A673 (cell line): ENCODE data around the gene LEF1. TPM values are rescaled to one million over a fixed set of nuclear protein-coding genes. Genes with fewer than 3 reads are reported as not detected.

ENCODE experiments used
- BruUV-seq: library from RNA; stranded (reverse); fragments of 400-500 nt; replicated peaks from 2 replicates; lab custom pipeline; 2021; lab: Mats Ljungman, UMichigan
- CTCF ChIA-PET: fragments of 300-600 bp; sonication (Branson Sonifier 250); formaldehyde crosslinking; loops from one replicate; lab custom pipeline; 2022; ENCODE audit warnings: antibody characterized with exemption; lab: Charles Lee
- POLR2A ChIA-PET: fragments of 300-600 bp; sonication (Branson Sonifier 250); formaldehyde crosslinking; loops from one replicate; lab custom pipeline; 2022; ENCODE audit warnings: antibody characterized with exemption; ENCODE audit not compliant: low non-redundant PET; lab: Charles Lee
- DNase-seq: peaks from one replicate; pipeline ENCODE4 v3.0.0-alpha.2; 2015; ENCODE audit warnings: low spot score
- H3K27ac ChIP-seq: fragments of 200-600 bp; sonication (generic); 2 replicates; pipeline ENCODE4 v1.5.1; 2016; ENCODE audit warnings: mixed run types, low read depth, mild to moderate bottlenecking, mixed read lengths, antibody characterized with exemption, low read length; ENCODE audit not compliant: poor library complexity, severe bottlenecking
- H3K27me3 ChIP-seq: fragments of 200-600 bp; sonication (generic); replicated peaks from 2 replicates; pipeline ENCODE4 v1.6.1; 2017; ENCODE audit warnings: mixed run types, low read depth, mild to moderate bottlenecking, mixed read lengths, antibody characterized with exemption, low read length; ENCODE audit not compliant: insufficient read depth, poor library complexity
- H3K36me3 ChIP-seq: fragments of 200-600 bp; sonication (generic); 2 replicates; pipeline ENCODE4 v1.6.1; 2016; ENCODE audit warnings: mixed run types, mild to moderate bottlenecking, mixed read lengths, antibody characterized with exemption, low read length; ENCODE audit not compliant: insufficient read depth, poor library complexity, severe bottlenecking
- H3K4me1 ChIP-seq: fragments of 200-600 bp; sonication (generic); 2 replicates; pipeline ENCODE4 v1.6.1; 2017; ENCODE audit warnings: mixed run types, mild to moderate bottlenecking, mixed read lengths, antibody characterized with exemption, low read length; ENCODE audit not compliant: insufficient read depth, poor library complexity, severe bottlenecking
- H3K4me3 ChIP-seq: fragments of 200-600 bp; sonication (generic); 2 replicates; pipeline ENCODE4 v1.5.1; 2016; ENCODE audit warnings: low read depth, mixed run types, mild to moderate bottlenecking, mixed read lengths, low read length; ENCODE audit not compliant: poor library complexity, severe bottlenecking
- H3K9me3 ChIP-seq: fragments of 200-600 bp; sonication (generic); 2 replicates; pipeline ENCODE4 v1.6.1; 2016; ENCODE audit warnings: mixed run types, low read depth, mild to moderate bottlenecking, mixed read lengths, antibody characterized with exemption, low read length; ENCODE audit not compliant: poor library complexity, severe bottlenecking
- CTCF ChIP-seq: fragments of 300-800, 200-600 bp; sonication (generic); conservative IDR thresholded peaks from 2 replicates; pipeline ENCODE4 v1.5.1; 2017; ENCODE audit warnings: low read depth, mild to moderate bottlenecking, antibody characterized with exemption, low read length, moderate library complexity, mixed read lengths
- EZH2 ChIP-seq: fragments of 200-600 bp; sonication (generic); IDR thresholded peaks from 2 replicates; pipeline ENCODE4 v1.6.1; 2017; ENCODE audit warnings: borderline replicate concordance, low read depth, mild to moderate bottlenecking, mixed read lengths, antibody characterized with exemption, low read length; ENCODE audit not compliant: poor library complexity, severe bottlenecking
- intact Hi-C: fragments of 100-400 bp; cut with micrococcal nuclease; formaldehyde crosslinking; loops from one replicate; pipeline ENCODE4 v1.10.0; 2022; ENCODE audit not compliant: unreplicated experiment
- total RNA-seq: library from RNA; stranded (reverse); gene quantifications from 2 replicates; pipeline ENCODE4 v1.2.3, GENCODE V29; 2021

LEF1 gene
- total RNA-seq, 1 experiment from 2014 or later = 2.5 TPM

DNA sequence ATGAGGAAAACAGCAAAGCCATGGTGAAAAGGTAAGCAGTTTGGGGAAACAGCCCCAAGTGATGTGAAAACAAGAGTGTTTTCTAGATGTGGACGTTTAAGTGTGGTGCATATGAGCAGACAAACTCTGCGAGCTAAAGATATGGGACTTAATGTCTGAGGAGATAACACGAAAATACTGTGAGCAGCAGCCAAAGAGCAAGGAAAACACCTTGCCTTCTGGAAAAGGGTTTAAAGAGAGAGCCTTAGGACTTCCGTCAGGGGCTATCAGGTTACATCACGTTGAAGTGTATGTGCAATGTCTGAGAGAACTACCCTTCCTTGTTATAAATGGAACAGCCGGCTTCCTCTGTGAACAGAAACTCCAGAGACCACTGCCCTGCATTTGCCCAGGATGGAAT lies 54.2 kb downstream of the LEF1 start:
- TF ChIP-seq EZH2 = no peak
- TF ChIP-seq CTCF = no peak
- H3K27me3 ChIP-seq = no peaks in the 10 kb centered on the region
- CTCF ChIA-PET = no interaction called here
- BruUV-seq = no TSS peak
- H3K4me1 ChIP-seq = no peaks in the 10 kb centered on the region
- H3K36me3 ChIP-seq = no peaks in the 10 kb centered on the region
- no peaks in the 10 kb centered on the region for H3K9me3 ChIP-seq
- H3K27ac ChIP-seq = no peak overlapping the region
- H3K4me3 ChIP-seq = no peak overlapping the region
- POLR2A ChIA-PET = no interaction called here
- intact Hi-C loops = no loop called here
- DNase-seq = no peak

DNA sequence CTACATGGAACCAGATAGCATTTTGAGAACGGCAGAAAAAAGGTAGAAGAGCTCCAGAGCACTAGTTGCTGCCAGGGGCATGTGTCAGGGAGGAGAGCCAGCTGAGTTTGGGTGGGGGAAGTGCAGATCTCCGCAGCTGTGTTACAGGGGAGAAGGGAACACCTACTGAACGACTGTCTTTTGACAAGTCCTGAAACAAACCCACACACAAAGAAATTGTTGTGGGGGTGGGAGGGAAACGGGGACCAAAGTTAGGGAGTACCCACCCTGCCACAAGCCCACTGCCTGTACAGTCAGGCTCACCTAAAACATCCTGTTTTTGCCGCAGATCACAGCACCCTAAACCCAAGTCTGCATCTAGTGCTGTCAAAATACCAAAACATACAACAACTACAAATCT lies 55.5 kb downstream of the LEF1 start:
- Histone ChIP-seq H3K4me3 (no peak overlapping the region), H3K27me3 (no peaks in the 10 kb centered on the region), H3K36me3 (no peaks in the 10 kb centered on the region), H3K27ac (no peak overlapping the region), H3K9me3 (no peaks in the 10 kb centered on the region), H3K4me1 (no peaks in the 10 kb centered on the region)
- ChIA-PET POLR2A (interaction anchor here (0.5 kb wide), 1 partner anchor 481 kb away, joined by 3 read pairs; no protein-coding TSS in a partner anchor), CTCF (interaction anchor here (0.6 kb wide), 1 partner anchor 521 kb away, joined by 3 read pairs; no protein-coding TSS in a partner anchor)
- DNase-seq = no peak
- BruUV-seq = no TSS peak
- TF ChIP-seq CTCF (no peak), EZH2 (no peak)
- intact Hi-C loops = no loop called here

DNA sequence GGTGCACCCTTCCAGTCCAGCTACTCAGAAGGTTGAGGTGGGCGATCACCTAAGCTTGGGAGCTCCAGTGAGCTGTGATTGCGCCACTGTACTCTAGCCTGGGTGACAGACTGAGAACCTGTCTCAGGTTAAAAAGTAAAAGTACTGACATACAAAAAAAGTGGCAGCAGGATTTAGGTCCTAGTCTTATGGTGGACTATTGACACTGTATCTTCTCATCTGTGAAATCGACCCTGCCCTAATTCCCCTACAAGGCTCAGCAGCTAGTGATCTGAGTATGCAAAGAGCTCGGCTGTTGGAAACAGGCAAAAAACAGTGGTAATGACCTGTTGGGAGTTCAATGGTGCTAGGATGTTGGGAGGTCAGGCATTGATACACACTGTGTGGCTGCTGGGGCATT lies 57.0 kb downstream of the LEF1 start:
- DNase-seq = no peak
- Histone ChIP-seq H3K4me1 (no peaks in the 10 kb centered on the region), H3K27me3 (no peaks in the 10 kb centered on the region), H3K27ac (no peak overlapping the region), H3K4me3 (no peak overlapping the region), H3K36me3 (no peaks in the 10 kb centered on the region), H3K9me3 (no peaks in the 10 kb centered on the region)
- intact Hi-C loops = no loop called here
- BruUV-seq = no TSS peak
- CTCF ChIA-PET = no interaction called here
- POLR2A ChIA-PET = no interaction called here
- no peak for TF ChIP-seq CTCF
- TF ChIP-seq EZH2 = no peak
